ENCODE data around the gene CARD8. TPM values are rescaled to one million over a fixed set of nuclear protein-coding genes. Genes with fewer than 3 reads are reported as not detected.

CARD8 gene
- total RNA-seq, 1 experiment from 2014 or later: 32.3 TPM

DNA sequence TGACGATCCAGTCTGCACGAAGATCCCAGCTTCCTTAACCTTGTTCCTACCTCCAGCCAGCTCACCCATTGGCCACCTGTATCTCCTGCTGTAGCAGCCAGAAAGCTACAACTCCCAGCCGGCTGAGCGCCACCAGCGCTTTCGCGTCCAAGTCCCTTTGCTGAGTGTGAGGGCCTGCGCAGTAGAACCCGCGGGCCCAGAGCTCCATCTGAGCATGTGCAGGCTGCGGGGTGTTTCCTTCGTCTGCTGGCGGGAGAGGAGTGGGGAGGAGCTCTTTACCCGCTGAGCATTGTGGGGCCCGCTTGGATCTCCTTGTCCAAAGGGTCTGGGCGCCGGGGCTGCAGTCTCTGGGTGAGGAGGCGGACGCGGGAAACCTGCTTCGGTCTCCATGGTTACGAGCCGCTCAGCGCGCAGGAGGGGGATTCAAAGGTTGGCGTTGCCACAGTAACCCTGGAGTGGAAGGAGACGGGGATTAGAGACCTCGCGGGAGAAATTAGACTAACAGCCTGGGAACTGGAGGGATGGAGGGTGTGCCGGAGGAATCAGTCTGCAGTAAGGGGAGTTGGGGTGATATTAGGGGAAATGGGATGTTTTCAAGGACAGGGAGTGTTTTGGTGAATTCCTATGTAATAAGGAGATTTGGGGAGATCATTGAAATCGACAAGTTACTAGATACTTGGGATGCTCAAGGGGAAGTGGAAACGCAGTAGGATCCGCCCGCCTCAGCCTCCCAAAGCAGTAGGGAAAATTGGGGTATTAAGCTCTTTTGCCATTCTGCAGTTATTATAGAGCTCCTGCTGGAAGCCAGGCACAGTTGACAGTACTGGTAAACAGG lies 51.7 kb downstream of the CARD8 start:
- no peak overlapping the region for H3K4me3 Mint-ChIP-seq (ENCODE audit: low read depth, unreplicated experiment)
- no peaks in the 10 kb centered on the region for H3K36me3 Mint-ChIP-seq (ENCODE audit: insufficient read depth, unreplicated experiment)
- DNase-seq: peak; percentile 97
- CTCF ChIA-PET: interaction anchor here (0.6 to 1.3 kb wide), 11 partner anchors 8 to 187 kb away, joined by 3 to 6 read pairs (median 4); partner anchors contain the start of genes CARD8, KDELR1 and PLA2G4C
- no peaks in the 10 kb centered on the region for H3K27me3 Mint-ChIP-seq (ENCODE audit: unreplicated experiment)
- TF ChIP-seq, protein P1, sequence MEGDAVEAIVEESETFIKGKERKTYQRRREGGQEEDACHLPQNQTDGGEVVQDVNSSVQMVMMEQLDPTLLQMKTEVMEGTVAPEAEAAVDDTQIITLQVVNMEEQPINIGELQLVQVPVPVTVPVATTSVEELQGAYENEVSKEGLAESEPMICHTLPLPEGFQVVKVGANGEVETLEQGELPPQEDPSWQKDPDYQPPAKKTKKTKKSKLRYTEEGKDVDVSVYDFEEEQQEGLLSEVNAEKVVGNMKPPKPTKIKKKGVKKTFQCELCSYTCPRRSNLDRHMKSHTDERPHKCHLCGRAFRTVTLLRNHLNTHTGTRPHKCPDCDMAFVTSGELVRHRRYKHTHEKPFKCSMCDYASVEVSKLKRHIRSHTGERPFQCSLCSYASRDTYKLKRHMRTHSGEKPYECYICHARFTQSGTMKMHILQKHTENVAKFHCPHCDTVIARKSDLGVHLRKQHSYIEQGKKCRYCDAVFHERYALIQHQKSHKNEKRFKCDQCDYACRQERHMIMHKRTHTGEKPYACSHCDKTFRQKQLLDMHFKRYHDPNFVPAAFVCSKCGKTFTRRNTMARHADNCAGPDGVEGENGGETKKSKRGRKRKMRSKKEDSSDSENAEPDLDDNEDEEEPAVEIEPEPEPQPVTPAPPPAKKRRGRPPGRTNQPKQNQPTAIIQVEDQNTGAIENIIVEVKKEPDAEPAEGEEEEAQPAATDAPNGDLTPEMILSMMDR (IDR thresholded peaks at IDR 0.05; ENCODE audit: unreplicated experiment): no peak
- BruUV-seq (replicated peaks): no TSS peak
- intact Hi-C loops (cut with micrococcal nuclease; ENCODE audit: unreplicated experiment): loop anchor here (5.0 kb wide), 1 partner anchor 53 kb away; the partner anchor contains the start of gene CARD8
- no peaks in the 10 kb centered on the region for H3K4me1 Mint-ChIP-seq (ENCODE audit: low read depth, unreplicated experiment)
- no peak overlapping the region for H3K27ac Mint-ChIP-seq (ENCODE audit: unreplicated experiment)
- H3K9me3 Mint-ChIP-seq (ENCODE audit: low read depth, unreplicated experiment): no peaks in the 10 kb centered on the region

GRCh38 chr19:48203222-48203793 lies 52.4 kb downstream of the CARD8 start:
- TF ChIP-seq, protein P1 (IDR thresholded peaks at IDR 0.05; ENCODE audit: unreplicated experiment): no peak
- Mint-ChIP-seq H3K27ac (ENCODE audit: unreplicated experiment) (no peak overlapping the region), H3K9me3 (ENCODE audit: low read depth, unreplicated experiment) (no peaks in the 10 kb centered on the region), H3K36me3 (ENCODE audit: insufficient read depth, unreplicated experiment) (no peaks in the 10 kb centered on the region), H3K4me1 (ENCODE audit: low read depth, unreplicated experiment) (no peaks in the 10 kb centered on the region), H3K4me3 (ENCODE audit: low read depth, unreplicated experiment) (no peak overlapping the region), H3K27me3 (ENCODE audit: unreplicated experiment) (no peaks in the 10 kb centered on the region)
- CTCF ChIA-PET: interaction anchor here (0.6 to 1.3 kb wide), 11 partner anchors 9 to 188 kb away, joined by 3 to 6 read pairs (median 4); partner anchors contain the start of genes CARD8, KDELR1 and PLA2G4C
- no peak for DNase-seq
- intact Hi-C loops (cut with micrococcal nuclease; ENCODE audit: unreplicated experiment): loop anchor here (5.0 kb wide), 1 partner anchor 54 kb away; the partner anchor contains the start of gene CARD8
- BruUV-seq (replicated peaks): TSS peak; percentile 91

DNA sequence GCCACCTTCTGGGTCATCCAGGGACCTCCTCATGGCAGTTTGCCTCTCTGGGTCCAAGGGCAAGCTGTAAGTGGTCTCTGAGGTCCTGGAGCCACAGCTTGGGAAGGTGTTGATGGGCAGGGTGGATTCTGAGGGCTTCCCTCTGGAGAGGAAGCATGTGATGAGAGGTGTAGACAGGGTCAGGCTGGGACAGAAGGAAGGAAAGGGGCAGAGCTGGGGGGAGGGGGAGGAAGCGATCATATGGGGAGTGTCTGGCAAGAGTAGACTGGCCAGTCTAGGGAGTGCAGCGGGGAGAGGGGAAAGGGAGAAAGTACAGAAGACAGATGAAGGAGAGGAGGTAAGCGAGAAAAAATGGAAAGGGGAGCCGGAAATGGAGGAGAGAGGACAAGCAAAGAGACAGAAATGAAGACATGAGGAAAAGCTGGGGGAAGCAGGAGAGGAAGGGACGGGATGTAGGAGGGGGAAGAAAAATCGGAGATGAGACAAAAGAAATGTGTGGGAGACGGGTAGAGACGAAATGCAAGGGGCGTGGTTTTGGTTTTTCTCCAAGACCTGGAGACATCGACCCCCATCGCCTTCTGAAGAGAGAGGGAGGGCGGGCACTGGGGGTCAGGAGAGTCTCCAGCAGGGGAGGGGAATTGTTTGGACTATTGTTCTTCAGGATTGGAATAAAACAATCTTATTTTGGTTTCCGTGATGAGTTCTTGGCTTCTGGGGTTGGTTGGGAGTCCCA lies 58.6 kb downstream of the CARD8 start:
- Mint-ChIP-seq H3K27ac (ENCODE audit: unreplicated experiment) (no peak overlapping the region), H3K4me1 (ENCODE audit: low read depth, unreplicated experiment) (no peaks in the 10 kb centered on the region), H3K4me3 (ENCODE audit: low read depth, unreplicated experiment) (no peak overlapping the region), H3K27me3 (ENCODE audit: unreplicated experiment) (no peaks in the 10 kb centered on the region), H3K36me3 (ENCODE audit: insufficient read depth, unreplicated experiment) (peaks cover 15% of the 10 kb centered on the region), H3K9me3 (ENCODE audit: low read depth, unreplicated experiment) (no peaks in the 10 kb centered on the region)
- BruUV-seq (replicated peaks): no TSS peak
- CTCF ChIA-PET: interaction anchor here (0.6 to 0.7 kb wide), 2 partner anchors 49 to 251 kb away, joined by 3 to 10 read pairs; no protein-coding TSS in a partner anchor
- DNase-seq: no peak
- TF ChIP-seq, protein P1 (IDR thresholded peaks at IDR 0.05; ENCODE audit: unreplicated experiment): no peak
- intact Hi-C loops (cut with micrococcal nuclease; ENCODE audit: unreplicated experiment): no loop called here

GRCh38 chr19:48196321-48196763 lies 59.4 kb downstream of the CARD8 start:
- Mint-ChIP-seq H3K4me3 (ENCODE audit: low read depth, unreplicated experiment) (no peak overlapping the region), H3K9me3 (ENCODE audit: low read depth, unreplicated experiment) (no peaks in the 10 kb centered on the region), H3K36me3 (ENCODE audit: insufficient read depth, unreplicated experiment) (peaks cover 15% of the 10 kb centered on the region), H3K27ac (ENCODE audit: unreplicated experiment) (no peak overlapping the region), H3K27me3 (ENCODE audit: unreplicated experiment) (no peaks in the 10 kb centered on the region), H3K4me1 (ENCODE audit: low read depth, unreplicated experiment) (no peaks in the 10 kb centered on the region)
- TF ChIP-seq, protein P1 (IDR thresholded peaks at IDR 0.05; ENCODE audit: unreplicated experiment): no peak
- no peak for DNase-seq
- BruUV-seq (replicated peaks): no TSS peak
- CTCF ChIA-PET: interaction anchor here (0.7 kb wide), 1 partner anchor 49 kb away, joined by 10 read pairs; no protein-coding TSS in a partner anchor
- intact Hi-C loops (cut with micrococcal nuclease; ENCODE audit: unreplicated experiment): no loop called here

All from Calu3 (cell line).